Kidney epithelial cell (primary cell): Measurements from ENCODE around the gene OTOGL. TPM values are rescaled to one million over a fixed set of nuclear protein-coding genes. Genes with fewer than 3 reads are reported as not detected.

Experiments
- DNase-seq: peaks from one replicate; pipeline ENCODE4 v3.0.0-alpha.2; 2010; ENCODE audit warnings: low read depth
- H3K27me3 ChIP-seq: 2 replicates; pipeline ENCODE4 v1.6.0; 2011; ENCODE audit warnings: low read length; ENCODE audit not compliant: control insufficient read depth, insufficient read depth
- H3K36me3 ChIP-seq: 2 replicates; pipeline ENCODE4 v1.5.1; 2011; ENCODE audit warnings: low read length; ENCODE audit not compliant: control insufficient read depth, insufficient read depth
- H3K4me3 ChIP-seq: 2 replicates; pipeline ENCODE4 v1.5.1; 2011; ENCODE audit warnings: low read depth, mild to moderate bottlenecking, control low read depth, low read length
- total RNA-seq: library from RNA; depleted of rRNA; stranded (reverse); fragments of >200 nt; gene quantifications from 2 replicates; pipeline ENCODE4 v1.2.3, GENCODE V29; 2015
- TF ChIP-seq, protein P1 (sequence below): IDR thresholded peaks from 2 replicates; pipeline ENCODE4 v1.5.1; 2011; ENCODE audit warnings: mild to moderate bottlenecking, moderate library complexity, low read length, control low read depth, inconsistent platforms; ENCODE audit not compliant: insufficient read depth, poor library complexity, severe bottlenecking

OTOGL gene
- total RNA-seq, 1 donor from 2014 or later: 0.33 TPM

DNA sequence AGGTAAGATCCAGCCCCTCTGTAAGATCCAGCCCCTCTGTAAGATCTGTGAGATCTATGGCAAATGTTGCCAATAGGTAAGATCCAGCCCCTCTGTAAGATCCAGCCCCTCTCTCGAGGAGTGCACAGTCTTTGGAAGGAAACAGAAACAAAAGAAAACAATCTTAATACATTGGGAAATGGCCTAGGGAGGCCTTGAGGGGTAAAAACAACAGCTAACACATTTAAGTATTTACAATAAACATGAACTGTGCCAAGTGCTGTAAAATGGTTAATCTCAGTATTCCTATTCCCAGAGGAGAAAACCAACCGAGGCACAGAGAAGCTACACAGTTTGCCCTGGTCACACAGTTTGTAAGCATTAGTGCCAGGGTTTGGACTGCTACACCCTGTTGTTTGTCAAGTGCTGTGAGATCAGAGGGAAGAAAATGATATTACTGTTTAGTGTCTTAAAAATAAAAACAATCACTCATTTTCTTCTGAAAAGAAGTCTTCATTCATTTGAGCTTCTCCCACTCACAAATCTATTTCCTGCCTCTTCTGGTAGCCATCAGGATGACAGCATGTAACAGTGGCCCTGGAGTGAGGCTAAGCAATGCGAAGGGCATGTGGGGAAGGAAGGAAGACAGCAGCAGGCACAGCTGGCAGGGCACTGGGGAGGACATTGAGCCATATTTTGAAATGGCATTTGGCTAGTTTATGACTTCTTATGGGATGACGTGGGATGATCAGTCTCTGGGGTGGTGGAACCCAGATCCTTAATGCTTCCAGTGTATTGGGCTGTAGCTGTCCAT lies 226.0 kb downstream of the OTOGL start:
- no peak for DNase-seq
- TF ChIP-seq, protein P1, sequence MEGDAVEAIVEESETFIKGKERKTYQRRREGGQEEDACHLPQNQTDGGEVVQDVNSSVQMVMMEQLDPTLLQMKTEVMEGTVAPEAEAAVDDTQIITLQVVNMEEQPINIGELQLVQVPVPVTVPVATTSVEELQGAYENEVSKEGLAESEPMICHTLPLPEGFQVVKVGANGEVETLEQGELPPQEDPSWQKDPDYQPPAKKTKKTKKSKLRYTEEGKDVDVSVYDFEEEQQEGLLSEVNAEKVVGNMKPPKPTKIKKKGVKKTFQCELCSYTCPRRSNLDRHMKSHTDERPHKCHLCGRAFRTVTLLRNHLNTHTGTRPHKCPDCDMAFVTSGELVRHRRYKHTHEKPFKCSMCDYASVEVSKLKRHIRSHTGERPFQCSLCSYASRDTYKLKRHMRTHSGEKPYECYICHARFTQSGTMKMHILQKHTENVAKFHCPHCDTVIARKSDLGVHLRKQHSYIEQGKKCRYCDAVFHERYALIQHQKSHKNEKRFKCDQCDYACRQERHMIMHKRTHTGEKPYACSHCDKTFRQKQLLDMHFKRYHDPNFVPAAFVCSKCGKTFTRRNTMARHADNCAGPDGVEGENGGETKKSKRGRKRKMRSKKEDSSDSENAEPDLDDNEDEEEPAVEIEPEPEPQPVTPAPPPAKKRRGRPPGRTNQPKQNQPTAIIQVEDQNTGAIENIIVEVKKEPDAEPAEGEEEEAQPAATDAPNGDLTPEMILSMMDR: no peak
- H3K4me3 ChIP-seq: no peak overlapping the region

DNA sequence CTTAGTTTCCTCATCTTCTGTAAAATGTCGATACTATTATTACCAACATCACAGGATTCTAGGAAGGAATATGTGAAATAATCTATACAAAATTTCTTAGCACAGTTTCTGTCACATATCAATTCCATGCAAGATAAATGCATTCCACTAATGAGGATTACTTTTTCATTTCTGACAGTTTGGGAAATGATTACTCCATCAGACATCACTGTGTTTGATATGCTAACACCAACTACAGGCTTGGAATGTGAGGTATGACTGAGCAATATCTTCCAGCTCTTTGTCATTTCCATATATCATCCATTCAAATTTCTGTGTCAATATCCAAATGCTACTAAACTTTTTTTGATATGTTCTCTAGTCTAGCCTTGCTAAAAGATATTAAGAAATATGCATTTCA lies 233.5 kb downstream of the OTOGL start:
- Histone ChIP-seq H3K36me3 (no peaks in the 10 kb centered on the region), H3K27me3 (no peaks in the 10 kb centered on the region), H3K4me3 (no peak overlapping the region)
- TF ChIP-seq, protein P1: no peak
- no peak for DNase-seq

More for the DNA sequence above, 226.0 kb downstream of the OTOGL start:
- Histone ChIP-seq H3K36me3 (no peaks in the 10 kb centered on the region), H3K27me3 (no peaks in the 10 kb centered on the region)

DNA sequence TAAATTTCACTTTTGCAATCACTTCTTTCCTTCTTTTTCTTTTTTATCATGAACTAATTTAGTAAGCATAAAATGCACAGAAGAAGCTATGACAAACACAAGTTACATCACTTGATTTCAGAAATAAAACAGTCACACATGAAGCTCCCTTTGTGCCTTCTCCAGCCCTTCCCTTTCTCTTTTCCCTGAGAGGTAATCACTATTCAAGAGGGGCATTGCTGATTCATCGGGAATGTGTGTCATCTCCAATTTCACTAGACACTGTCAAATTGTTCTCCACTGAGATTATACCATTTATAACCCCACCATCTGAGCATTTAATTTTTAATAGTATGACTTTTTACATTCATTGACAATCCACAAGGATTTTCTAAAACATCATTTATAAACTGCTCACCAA lies 253.1 kb downstream of the OTOGL start:
- Histone ChIP-seq H3K27me3 (no peaks in the 10 kb centered on the region), H3K36me3 (no peaks in the 10 kb centered on the region), H3K4me3 (no peak overlapping the region)
- TF ChIP-seq, protein P1: no peak
- DNase-seq: no peak

DNA sequence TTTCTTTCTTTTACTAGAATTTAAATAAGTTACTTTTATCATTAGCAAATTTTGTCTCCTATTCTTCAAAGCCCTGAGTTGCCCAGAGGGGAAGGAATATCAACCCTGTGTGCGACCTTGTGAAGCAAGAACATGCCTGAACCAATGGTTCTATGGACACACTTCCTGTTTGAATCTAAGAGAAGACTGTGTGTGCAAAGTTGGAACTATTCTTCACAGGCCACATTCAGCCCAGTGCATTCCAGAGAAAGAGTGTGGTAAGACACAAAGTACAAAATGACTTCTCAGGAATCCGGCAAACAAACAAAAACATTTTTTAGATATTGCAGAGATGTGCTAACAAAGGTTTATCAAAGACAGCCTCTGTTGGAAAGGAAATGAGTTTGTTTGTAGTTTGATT lies 253.9 kb downstream of the OTOGL start:
- no peak for DNase-seq
- Histone ChIP-seq H3K27me3 (no peaks in the 10 kb centered on the region), H3K4me3 (no peak overlapping the region), H3K36me3 (no peaks in the 10 kb centered on the region)
- TF ChIP-seq, protein P1: no peak

DNA sequence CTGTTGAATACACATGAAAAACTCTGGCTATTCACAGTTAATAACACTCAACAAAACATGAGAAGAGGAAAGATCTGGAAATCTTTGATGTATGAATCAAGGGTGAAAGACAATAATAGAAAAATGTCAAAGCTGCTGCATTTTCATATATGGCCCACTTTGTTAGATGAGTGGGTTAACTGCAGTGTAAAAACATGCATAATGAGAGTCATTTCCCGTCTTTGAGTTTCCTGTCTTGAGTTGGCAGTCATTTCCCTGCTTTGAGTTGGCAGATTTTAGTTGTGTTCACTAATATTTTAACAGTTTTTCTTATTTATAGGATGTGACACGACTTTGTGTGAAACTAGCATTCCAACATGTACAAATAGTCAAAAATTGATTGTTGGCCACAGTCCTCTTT lies 256.8 kb downstream of the OTOGL start:
- TF ChIP-seq, protein P1: no peak
- no peak for DNase-seq
- H3K4me3 ChIP-seq: no peak overlapping the region
- no peaks in the 10 kb centered on the region for H3K27me3 ChIP-seq
- no peaks in the 10 kb centered on the region for H3K36me3 ChIP-seq

DNA sequence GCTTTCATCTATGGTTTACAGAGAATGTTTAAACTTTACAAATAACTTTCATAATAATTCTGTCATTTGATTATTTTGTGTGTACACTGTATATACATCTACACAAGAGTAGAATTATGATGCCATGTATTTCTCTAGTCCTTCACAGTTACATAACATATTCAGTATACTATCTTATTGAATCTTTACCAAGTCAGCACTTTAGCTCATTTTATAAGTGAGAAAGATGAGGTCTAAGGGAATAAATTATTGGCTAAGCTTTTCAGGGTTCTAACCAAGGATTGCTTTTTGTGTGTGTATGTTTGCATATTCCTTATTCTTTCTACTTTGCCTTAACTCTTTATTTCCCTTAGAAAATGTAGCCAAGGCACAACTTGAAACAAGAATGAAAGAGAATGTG lies 260.4 kb downstream of the OTOGL start:
- Histone ChIP-seq H3K27me3 (no peaks in the 10 kb centered on the region), H3K36me3 (no peaks in the 10 kb centered on the region), H3K4me3 (no peak overlapping the region)
- no peak for DNase-seq
- TF ChIP-seq, protein P1: no peak
